Measurements from ENCODE around the gene LHPP.
"Not testable (repeated sequence)": the region's sequence is repeated elsewhere in the genome, so short reads cannot be mapped to it uniquely, and the experiment has no call there.

LHPP gene

DNA sequence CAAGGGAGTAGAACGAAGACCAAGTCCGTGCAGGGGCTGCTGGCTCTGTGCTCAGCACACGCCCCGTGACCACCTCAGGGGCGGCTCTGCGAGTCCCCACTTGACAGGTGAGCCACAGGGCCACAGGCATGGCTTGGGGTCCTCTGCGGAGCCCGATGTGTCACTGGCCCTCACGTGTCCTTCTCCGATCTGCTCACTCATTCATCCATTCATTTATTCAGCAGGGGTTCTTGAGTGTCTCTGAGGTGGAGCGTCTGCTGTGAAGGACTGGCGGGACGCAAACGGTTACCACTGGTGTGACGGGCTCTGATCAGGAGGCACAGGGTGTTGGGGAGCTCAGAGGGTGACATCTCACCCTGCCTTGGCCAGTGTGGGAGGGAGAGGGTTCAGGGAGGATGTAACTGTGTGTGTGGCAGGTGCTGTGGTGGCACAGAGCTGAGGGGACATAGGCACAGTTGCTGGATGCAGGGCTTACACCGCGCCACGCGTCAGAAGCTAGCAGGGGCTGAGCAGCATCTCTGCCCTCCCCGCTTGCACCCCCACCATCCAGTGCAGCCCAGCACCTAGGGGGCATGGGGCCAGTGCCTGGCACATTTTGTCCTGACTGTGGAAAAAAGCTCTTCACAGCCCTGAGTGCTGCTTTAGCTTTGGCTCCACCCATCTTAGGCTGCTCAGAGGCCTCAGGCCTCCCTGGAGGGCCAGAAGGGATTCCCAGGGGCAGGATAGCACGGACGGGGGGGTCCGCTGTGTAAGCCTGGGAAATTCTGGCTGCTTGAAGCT is 116.8 kb downstream of the LHPP start:
- no peak for DNase-seq (ENCODE audit: extremely low spot score, insufficient read length, low read depth)
- FAIRE-seq = no peak

DNA sequence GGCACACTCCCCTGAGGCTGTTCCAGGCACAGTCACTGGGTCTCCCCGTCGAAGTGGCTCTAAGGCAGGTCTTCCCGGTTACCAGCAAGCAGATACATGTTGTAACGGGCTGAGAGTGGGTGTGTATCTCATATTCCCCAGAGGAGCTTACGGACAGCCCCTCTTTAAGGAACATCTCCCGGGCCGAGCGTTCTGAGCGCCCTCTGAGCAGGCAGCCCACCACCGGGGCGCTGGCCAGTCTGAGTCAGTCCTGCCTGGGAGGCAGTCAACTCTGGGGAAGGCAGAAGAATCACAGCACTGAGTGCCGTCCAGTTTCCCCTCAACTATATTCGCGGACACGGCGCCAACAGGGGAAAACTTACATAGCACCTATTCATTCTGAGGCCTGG is 117.4 kb downstream of the LHPP start:
- no peak for DNase-seq (ENCODE audit: extremely low spot score, insufficient read length, low read depth)
- no peak for FAIRE-seq

DNA sequence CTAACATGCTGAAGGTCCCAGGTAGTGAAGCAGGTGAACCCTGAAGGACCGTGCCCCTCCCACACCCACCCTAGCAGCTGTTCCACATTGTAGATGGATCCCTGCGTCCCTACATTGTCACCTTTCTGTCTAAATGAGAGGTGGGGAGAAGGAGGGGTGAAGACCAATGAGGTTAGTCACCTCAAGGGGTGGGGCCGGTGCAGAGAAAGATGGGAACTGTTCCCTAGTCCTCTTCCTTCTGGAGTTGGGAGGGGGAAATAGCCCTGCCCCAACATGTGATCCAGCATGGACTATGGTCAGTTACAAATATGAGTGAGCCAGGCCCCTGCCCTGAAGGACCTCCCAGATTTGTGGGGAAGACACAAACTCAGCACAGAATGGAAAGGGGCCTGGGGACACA is 124.5 kb downstream of the LHPP start:
- FAIRE-seq = no peak
- DNase-seq (ENCODE audit: extremely low spot score, insufficient read length, low read depth) = no peak

DNA sequence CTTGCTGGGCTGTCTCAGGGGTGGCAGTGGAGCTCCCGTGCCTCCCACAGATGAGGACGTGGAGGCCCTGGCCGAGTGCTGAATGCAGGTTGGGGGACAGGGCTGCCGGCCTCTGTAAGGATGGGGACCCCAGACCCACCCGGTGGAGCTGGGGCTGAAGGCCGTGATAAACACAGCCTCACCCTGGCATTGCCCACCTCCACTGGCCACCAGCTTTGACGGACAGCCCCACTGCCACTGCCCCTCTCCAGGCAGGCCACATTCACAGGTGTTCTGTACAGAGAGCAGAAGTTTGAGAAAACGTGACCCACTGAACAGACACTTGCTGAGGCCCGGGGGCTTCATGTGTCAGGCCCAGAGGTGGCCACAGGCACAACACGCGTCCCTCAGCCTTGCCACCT is 126.2 kb downstream of the LHPP start:
- FAIRE-seq = no peak
- no peak for DNase-seq (ENCODE audit: extremely low spot score, insufficient read length, low read depth)

DNA sequence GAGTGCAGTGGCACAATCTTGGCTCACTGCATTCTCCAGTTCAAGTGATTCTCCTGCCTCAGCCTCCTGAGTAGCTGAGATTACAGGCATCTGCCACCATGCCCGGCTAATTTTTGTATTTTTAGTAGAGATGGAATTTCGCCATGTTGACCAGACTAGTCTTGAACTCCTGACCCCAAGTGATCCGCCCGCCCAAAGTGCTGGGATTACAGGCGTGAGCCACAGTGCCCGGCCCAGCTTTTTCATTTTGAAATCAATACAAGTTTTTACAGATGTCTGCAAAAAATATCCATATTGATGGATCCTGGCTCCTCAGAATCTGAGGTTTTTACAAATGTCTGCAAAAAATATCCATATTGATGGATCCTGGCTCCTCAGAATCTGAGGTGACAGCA is 126.7 kb downstream of the LHPP start:
- DNase-seq (ENCODE audit: extremely low spot score, insufficient read length, low read depth); FAIRE-seq: not testable (repeated sequence)

DNA sequence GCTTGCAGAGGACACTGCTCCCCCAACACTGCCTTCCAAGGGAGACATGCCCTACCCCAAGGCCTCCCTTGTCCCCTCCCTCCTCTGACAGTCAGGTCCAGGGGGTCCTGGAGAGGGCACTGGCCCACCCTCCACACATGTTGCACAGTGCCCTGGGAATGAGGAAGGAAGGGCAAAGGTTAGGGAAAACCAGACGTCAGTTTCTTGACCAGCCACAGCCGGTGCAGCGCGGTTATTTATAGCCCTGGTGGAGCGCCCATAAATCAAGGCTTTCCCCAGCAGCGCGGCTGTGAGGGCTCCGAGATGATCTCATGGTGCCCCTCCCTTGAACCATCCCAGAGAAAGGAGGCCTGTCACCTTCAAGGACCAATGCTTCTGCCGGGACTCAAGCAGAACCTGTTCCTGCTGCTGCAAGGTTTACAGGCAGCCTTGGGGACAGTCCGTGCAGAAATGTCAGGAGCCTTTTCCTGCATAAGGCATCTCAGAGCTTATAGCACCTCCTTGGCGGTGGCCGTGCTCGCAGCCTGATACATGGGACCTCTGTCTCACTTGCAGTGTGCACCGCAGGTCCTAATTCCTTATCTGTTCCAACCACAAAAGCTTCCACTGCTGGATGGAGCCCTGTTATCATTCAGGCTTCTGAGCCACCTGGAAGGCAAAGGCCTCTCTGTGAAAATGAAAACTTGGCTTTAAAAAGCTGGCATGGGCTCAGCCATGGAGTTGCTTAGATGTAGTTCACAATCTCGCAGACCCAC is 127.3 kb downstream of the LHPP start:
- no peak for DNase-seq (ENCODE audit: extremely low spot score, insufficient read length, low read depth)
- no peak for FAIRE-seq

DNA sequence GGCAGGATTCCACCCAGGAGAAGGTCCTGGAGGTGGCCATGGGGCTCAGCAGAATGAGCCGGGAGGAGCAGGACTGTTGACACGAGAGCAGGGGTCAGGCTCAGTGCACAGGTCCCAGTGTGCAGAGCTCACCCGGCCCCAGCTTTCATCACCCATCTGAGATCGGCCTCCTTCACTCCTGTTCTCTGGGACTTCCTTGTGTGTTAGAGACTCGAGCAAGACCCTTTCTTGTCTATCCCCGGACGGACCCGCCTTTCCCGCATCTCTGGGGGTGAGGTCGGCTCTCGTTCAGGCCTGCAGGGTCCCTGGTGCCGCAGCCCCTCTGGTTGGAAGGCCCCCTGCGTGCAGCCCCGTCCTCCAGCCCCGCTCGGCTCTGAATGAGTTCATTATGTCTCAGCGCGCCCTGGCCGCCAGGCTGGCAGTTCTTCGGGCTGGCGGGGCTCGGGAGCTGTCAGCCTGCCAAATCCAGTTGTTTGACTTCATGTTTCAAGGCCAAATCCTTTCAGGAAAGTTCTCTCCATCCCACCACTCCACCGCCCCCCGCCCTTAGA is 127.9 kb downstream of the LHPP start:
- no peak for DNase-seq (ENCODE audit: extremely low spot score, insufficient read length, low read depth)
- no peak for FAIRE-seq

DNA sequence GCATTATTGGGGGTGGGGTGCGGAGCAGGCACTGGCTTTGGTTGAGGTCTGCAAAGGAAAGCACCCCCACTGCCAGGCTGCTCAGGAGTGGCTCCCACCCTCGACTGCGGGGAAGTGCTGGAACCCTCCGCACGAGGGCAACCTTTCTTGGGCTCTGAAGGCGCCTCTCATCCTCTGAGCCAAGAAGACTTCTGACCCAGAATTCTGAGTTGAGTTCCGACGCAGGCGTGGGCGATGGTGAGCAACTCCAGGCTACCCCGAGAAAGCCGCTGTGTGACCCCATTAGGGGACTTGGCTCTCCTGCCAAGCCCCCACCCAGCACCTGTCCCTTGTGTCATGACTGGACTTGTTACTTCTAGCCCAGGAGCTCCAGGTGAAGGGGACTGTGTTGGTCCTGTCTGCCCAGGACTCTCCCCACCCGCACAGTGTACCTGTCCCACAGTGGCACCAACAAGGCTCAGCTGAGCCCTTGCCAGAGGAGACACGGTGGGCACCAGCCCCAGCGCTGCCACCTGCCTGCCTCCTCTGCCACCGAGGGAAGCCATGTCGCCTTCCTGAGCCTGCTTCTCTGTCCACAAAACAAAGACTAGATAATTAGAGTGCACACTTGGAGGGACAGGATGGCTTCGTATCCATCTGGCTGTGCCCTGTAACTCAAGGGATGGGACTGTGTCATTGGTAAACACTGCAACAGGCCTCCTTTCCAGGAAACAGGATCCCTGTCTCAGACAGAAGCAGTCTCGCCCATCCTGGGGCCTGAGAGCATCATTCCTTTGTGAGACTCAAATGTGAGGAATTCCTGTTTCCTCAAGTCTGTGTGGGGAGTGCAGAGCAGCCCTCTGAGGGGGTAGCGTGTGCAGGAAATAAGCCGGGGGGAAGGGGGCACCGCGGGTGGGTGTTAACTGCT is 128.8 kb downstream of the LHPP start:
- no peak for FAIRE-seq

DNA sequence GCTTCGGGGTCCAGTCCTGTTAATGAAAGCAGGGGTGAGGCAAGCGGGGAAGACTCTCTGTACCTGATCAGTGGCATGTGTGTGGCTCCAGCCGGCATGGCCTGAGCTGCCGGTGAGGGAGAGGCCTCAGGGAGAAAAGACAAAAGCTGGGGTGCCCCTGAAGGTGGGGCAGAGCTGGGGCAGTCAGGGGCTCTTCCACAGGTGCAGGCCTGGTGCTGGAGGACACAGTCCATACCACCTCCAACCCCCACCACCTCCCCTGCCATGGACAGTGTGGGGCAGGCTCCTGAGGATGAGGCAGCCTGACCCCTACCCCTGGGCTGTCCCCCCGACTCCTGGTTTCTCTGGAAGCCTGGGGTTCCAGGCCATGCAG is 129.5 kb downstream of the LHPP start:
- DNase-seq (ENCODE audit: extremely low spot score, insufficient read length, low read depth) (no peak), FAIRE-seq (no peak)

More for the DNA sequence above, 128.8 kb downstream of the LHPP start:
- DNase-seq (ENCODE audit: extremely low spot score, insufficient read length, low read depth) = no peak

DNA sequence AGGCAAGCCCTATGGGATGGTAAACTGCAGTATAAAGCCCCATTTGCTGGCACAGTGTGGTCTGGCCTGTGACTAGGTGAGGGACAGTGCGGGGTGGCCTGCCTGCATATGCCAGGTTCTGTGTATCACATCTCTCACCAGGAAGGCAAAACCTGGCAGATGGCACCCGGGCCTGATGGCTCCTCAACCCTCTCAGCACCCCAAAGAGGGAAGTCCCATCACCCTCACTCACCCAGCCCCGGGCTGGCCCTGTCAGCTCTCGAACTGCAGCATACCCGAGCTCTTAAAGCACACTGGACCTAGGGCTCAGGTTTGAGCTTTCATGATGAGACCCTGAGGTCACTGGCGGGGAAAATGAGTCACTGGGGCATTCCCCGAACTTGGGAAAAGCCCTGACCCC is 130.5 kb downstream of the LHPP start:
- FAIRE-seq = no peak

DNA sequence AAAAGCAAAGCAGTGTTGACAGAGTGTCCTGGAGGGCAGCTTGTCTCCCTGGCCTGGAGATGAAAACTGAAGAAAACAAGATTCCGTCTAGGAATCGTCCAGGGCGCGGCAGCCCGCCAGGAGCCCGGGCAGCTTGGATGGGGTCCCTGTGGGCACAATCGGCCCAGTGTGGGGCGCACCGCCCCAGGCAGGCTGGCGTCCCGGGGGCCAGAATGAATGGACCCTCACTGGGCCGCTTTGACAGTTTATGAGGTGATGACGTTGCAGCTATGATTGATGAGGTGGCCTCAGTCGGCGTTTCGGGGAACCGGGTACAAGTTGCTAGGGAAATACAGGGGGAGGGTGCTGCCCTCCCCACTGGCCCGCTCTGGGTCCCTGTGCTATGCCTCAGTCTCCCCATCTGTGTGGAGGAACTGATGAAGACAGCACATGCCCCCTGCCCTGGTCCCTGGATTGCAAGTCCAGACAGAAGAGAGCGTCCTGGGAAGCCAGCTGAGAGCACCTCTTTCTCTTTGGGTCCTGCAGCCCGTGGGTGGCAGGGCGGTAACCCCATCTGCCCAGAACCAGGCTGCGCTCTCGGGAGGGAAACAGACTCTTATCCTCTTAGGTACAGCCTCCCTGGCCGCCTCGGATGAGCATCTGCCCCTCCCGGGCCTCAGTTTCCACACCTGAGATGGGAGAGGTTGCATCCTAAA is 131.3 kb downstream of the LHPP start:
- FAIRE-seq = no peak
- no peak for DNase-seq (ENCODE audit: extremely low spot score, insufficient read length, low read depth)

More for the DNA sequence above, 130.5 kb downstream of the LHPP start:
- no peak for DNase-seq (ENCODE audit: extremely low spot score, insufficient read length, low read depth)

DNA sequence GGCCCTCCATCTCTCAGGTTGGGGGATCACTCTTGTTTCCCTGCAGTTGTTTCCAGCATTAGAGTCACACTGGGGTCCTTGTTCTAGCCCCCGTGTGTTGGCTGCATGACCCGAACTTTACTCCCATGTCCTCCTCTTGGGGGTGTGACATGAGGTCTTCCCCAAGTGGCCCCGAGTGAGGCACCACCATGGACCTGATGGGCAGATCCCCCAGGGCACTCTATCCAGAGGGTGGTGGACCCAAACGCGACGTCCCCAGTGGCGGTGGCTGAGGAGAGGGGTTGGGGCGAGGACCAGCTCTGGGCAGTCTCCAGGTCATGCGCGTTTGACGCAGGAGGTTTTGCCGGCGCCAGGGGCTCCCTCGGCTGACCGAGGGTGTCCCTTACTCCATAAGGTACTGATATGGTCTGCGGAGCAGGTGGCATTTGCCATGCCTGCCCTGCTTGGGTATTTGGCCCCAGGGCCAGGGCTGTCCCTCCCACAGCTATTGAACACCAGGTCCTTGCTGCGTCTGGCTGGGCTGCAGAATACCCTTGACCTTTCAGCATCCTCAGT is 131.9 kb downstream of the LHPP start:
- FAIRE-seq = no peak
- no peak for DNase-seq (ENCODE audit: extremely low spot score, insufficient read length, low read depth)

DNA sequence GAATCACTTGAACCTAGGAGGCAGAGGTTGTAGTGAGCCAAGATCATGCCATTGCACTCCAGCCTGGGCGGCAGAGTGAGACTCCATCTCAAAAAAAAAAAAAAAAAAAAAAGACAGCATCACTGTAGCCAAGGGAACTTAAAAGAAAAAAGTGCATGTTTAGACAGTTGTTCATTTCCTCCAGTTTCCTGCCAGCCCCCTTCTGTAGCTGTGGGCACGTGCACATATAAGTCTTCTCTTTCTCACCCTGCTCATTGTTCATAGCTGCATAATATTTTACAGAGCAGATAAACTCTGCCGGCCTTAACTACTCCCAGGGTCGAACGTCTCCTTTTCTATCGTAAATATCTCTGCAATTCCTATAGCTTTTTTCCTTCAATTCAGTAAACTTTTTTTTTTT is 132.6 kb downstream of the LHPP start:
- DNase-seq (ENCODE audit: extremely low spot score, insufficient read length, low read depth) (no peak), FAIRE-seq (no peak)

DNA sequence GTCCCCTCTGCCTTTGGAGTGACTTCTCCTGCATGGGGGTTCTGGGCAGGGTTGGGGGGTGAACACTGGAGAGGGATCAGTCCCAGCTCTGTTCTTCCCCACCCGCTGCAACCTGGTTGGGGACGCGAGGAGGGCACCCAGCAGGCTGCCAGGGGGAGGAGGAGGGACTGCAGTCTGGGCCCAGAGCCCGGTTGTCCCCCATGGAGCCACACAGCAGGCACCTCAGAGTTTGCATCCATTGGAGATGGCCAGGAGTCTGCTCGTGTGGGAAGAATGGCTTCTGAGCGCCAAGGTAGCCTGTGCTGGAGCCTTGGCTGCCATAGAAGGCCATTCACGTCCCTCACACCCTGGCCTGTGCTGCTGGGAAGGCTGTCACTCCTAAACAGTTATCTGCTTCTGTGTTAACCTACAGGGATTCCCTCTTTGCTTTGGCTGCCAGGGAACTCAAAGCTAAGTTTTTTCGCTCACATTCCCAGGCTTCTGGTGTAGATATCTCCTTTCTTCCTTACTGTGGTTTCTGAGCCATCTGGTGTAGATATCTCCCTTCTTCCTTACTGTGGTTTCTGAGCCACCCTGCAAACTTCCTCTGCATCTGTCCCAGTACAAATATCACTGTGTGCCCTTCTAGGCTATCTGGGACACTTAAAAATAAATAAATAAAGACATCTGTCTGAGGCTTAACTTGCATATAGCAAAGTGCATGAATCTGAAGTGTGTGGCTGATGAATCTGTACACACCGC is 133.7 kb downstream of the LHPP start:
- DNase-seq (ENCODE audit: extremely low spot score, insufficient read length, low read depth) (no peak), FAIRE-seq (no peak)

DNA sequence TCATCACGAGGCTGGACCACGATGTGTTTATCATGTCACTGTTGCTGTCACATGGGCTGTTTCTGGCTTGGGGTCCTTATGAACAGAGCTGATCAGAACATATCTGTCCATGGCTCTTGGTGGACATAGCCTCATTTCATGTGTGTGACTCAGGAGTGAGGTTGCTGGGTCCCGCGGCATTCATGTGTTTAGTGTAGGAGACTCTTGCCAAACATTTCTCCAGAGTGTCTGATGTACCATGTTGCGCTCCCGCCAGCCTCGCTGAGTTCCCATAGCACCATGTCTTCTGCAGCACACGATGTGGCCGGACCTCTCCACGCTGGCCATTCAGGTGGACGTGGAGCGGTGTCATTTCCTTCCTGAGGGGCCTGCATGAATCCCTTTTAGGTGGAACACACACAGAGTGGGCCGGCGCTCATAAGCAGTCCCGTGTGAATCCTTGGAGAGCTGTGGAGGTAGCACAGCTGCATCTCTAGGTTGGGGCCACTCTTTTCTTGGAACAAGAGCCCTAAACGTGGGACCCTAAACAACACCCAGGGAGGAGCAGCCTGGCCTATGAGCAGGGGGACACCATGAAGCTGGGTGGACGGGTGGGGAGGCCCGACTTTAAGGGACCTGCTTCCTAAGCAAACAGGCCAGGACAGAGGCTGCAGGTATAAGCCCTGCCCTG is 134.6 kb downstream of the LHPP start:
- DNase-seq (ENCODE audit: extremely low spot score, insufficient read length, low read depth) = no peak
- no peak for FAIRE-seq

DNA sequence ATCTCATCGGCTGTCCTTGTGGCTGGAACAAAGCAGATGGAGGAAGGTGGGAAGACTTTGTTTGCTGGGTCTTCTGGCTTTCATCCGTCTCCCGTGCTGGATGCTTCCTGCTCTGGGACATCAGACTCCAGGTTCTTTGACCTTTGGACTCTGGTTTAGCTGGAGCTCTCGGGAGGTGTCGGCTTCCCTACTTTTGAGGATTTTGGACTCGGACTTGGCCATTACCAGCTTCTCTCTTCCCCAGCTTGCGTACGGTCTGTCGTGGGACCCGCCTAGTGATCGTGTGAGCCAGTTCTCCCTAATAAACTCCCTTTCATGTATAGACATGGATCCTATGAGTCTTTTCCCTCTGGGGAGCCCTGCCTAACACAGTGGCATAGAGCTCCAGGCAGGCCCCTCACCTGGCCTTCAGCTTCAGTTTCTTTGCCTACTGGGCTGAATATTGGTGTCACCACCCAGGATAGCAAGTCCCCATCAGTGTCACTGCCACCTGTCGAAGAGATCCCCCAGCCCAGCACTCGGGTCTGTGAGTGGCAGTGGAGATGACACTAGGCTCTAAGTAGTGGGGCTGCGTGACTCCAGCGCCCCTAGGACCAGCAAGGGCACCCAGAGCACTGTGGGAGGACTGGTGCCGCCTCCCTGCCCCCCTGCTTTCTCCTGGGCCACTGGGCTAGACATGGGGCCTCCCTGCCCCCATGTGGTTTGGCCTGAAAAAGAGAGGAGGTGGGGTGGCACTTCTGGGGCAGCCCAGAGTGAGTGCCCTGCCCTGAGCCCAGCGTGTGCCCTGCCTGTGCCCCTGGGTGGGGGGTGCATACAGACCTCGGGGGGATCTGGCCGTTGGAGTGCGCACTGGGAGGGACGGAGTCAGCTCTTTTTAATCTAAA is 135.6 kb downstream of the LHPP start:
- no peak for DNase-seq (ENCODE audit: extremely low spot score, insufficient read length, low read depth)

DNA sequence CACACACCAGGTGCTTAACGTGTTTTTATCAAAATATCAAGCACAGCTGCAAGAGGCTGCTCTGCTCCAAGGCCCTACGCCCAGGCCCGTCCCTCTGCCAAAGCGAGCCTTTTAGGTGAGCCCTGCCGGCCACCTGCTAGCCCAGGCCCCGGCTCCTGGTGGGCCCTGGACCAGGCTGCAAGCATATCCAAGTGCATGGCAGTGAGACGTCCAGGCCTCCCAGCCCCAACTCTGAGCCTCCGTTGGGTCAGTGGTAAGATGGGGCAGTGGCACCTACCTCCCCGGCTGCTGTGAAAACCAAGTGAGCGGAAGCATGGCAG is 136.2 kb downstream of the LHPP start:
- FAIRE-seq = no peak
- DNase-seq (ENCODE audit: extremely low spot score, insufficient read length, low read depth) = no peak

More for the DNA sequence above, 135.6 kb downstream of the LHPP start:
- no peak for FAIRE-seq
